Kidney epithelial cell (primary cell): ENCODE measurements around the gene NT5C3B. TPM values are rescaled to one million over a fixed set of nuclear protein-coding genes. Genes with fewer than 3 reads are reported as not detected.

Experiments
- DNase-seq: peaks from one replicate; pipeline ENCODE4 v3.0.0-alpha.2; 2010; ENCODE audit warnings: low read depth
- H3K27me3 ChIP-seq: 2 replicates; pipeline ENCODE4 v1.6.0; 2011; ENCODE audit warnings: low read length; ENCODE audit not compliant: control insufficient read depth, insufficient read depth
- H3K36me3 ChIP-seq: 2 replicates; pipeline ENCODE4 v1.5.1; 2011; ENCODE audit warnings: low read length; ENCODE audit not compliant: control insufficient read depth, insufficient read depth
- H3K4me3 ChIP-seq: 2 replicates; pipeline ENCODE4 v1.5.1; 2011; ENCODE audit warnings: low read depth, mild to moderate bottlenecking, control low read depth, low read length
- total RNA-seq: library from RNA; depleted of rRNA; stranded (reverse); fragments of >200 nt; gene quantifications from 2 replicates; pipeline ENCODE4 v1.2.3, GENCODE V29; 2015
- TF ChIP-seq, protein P1 (sequence below): IDR thresholded peaks from 2 replicates; pipeline ENCODE4 v1.5.1; 2011; ENCODE audit warnings: mild to moderate bottlenecking, moderate library complexity, low read length, control low read depth, inconsistent platforms; ENCODE audit not compliant: insufficient read depth, poor library complexity, severe bottlenecking

The NT5C3B gene
- total RNA-seq, 1 donor from 2014 or later: 61.5 TPM

DNA sequence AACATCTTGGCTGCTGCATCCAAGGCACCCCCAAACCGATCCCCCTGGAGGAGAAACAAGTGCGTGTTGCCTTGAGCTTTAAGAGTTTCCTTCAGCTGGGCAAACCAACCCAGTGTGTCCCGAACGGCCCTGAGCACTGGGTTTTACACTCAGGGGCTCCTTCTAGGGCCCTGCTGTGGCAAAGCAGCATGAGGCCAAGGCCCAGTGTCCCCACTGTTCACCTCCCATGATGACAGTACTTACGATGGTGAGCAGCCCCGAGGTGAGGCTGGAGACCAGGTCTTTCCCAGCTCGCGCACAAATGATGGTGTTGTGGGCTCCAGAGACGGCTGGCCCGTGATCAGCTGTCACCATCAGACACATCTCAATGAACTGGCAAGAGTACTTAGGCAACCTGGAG is 35.8 kb upstream of the NT5C3B start:
- no peak for DNase-seq
- Histone ChIP-seq H3K4me3 (no peak overlapping the region), H3K36me3 (peaks cover 7% of the 10 kb centered on the region), H3K27me3 (no peaks in the 10 kb centered on the region)
- TF ChIP-seq, protein P1, sequence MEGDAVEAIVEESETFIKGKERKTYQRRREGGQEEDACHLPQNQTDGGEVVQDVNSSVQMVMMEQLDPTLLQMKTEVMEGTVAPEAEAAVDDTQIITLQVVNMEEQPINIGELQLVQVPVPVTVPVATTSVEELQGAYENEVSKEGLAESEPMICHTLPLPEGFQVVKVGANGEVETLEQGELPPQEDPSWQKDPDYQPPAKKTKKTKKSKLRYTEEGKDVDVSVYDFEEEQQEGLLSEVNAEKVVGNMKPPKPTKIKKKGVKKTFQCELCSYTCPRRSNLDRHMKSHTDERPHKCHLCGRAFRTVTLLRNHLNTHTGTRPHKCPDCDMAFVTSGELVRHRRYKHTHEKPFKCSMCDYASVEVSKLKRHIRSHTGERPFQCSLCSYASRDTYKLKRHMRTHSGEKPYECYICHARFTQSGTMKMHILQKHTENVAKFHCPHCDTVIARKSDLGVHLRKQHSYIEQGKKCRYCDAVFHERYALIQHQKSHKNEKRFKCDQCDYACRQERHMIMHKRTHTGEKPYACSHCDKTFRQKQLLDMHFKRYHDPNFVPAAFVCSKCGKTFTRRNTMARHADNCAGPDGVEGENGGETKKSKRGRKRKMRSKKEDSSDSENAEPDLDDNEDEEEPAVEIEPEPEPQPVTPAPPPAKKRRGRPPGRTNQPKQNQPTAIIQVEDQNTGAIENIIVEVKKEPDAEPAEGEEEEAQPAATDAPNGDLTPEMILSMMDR: no peak

DNA sequence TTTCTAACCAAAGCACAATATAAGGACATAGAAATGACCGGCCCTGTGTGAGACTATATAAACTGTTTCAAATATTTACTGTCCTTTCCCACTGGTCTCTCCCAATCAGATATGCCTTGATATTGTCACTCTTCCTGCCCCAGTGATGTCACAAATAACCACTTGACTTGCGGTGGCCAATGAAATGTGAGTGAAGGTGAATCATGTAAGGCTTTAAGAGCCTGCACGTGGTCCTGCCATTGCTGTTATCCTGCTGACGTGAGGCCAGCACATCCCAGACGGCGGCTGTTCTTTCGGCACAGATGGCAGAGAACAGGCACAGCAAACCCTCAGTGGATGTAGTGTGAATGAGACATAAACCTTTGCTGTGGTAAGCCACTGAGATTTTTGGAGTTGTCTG is 34.6 kb upstream of the NT5C3B start:
- DNase-seq: no peak
- H3K36me3 ChIP-seq: peaks cover 7% of the 10 kb centered on the region
- TF ChIP-seq, protein P1: no peak
- H3K27me3 ChIP-seq: no peaks in the 10 kb centered on the region
- H3K4me3 ChIP-seq: no peak overlapping the region

DNA sequence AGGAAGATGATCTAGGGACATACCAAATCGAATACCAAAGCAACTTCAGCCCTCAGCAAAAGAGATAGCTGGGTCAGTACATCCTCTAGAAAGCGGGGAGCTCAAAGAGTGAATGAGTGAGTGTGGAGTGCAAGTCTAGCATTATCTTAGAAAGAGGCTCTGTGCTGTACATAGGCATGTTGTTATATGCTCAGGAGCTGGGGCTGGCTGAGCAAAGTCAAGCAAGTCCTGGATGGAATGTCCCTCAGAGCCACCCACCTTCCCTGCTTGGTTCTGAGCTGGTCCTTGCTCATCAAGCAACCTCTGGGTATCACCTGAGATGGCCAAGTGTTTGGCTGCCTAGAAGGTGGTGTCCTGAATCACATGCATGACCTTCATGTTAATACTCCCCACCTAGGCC is 34.1 kb upstream of the NT5C3B start:
- DNase-seq: no peak
- Histone ChIP-seq H3K36me3 (peaks cover 7% of the 10 kb centered on the region), H3K4me3 (no peak overlapping the region), H3K27me3 (no peaks in the 10 kb centered on the region)
- TF ChIP-seq, protein P1: no peak

DNA sequence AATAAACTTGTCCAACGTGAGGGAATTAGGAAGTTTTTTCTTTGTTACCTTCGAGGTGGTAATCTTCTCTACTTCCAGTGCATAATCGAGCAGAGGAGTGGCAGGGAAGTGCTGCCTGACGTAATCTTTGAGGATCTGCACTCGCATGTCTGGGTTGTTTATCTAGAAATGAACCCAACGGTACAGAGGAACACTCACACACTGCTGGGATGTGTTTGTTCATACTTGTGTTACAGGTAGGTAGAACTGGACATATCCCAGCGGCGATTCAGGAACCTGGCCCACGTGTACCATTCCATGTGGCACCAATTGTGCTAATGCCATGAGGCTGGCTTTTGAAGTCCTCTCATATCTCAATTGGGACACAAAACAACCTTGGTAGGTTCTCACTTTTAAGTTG is 33.4 kb upstream of the NT5C3B start:
- H3K4me3 ChIP-seq: no peak overlapping the region
- no peak for DNase-seq
- peaks cover 7% of the 10 kb centered on the region for H3K36me3 ChIP-seq
- TF ChIP-seq, protein P1: no peak
- H3K27me3 ChIP-seq: no peaks in the 10 kb centered on the region

DNA sequence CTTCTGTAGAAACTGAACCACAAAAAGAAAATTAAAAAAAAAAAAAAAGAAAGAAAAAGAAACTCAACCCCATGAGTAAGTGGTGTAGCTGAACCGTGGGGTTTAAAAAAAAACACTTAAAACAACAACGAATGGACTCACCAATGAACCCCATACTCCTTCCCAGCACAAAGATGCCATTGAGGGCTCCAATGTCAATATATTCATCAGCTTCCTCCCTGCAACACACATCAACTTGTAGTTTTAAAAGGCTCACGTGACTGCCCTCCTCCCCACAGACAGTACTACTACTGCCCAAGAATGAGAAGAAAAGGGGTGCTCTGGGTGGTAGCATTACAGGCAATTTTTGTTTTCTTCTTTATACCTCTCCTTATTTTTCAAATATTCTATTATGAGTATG is 32.5 kb upstream of the NT5C3B start:
- TF ChIP-seq, protein P1: no peak
- H3K36me3 ChIP-seq: peaks cover 7% of the 10 kb centered on the region

DNA sequence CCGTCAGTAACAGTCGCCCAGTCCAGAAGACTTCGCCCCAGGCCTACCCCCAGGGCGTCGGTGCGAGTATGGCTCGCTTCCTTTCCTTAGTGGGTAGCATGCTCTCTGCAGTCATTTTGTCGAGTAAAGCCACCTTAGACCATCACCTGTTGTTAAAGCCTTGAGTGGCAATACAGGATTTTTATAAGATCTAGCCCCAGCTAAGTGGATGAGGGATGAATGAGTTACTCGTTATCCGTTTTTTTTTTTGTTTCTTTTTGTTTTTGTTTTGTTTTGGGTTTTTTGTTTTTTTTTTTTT is 29.5 kb upstream of the NT5C3B start:
- TF ChIP-seq, protein P1: no peak
- Histone ChIP-seq H3K36me3 (peaks cover 2% of the 10 kb centered on the region), H3K4me3 (peak overlapping the region; percentile 28), H3K27me3 (no peaks in the 10 kb centered on the region)
- no peak for DNase-seq

More for the DNA sequence above, 32.5 kb upstream of the NT5C3B start:
- no peaks in the 10 kb centered on the region for H3K27me3 ChIP-seq
- DNase-seq: no peak
- H3K4me3 ChIP-seq: no peak overlapping the region
